Gastroesophageal sphincter (tissue), 3 donors: ENCODE measurements around the gene ZFX.

Source experiments
- CTCF ChIP-seq, 4 experiments: fragments of 200-600 bp in 2 of 4; fragments of 450-650 bp in 2 of 4; sonication (generic) in 1 of 4; IDR thresholded peaks; one replicate each; pipeline ENCODE4 v1.5.1; 2017 to 2019; ENCODE audit warnings: antibody characterized with exemption in 4 of 4, mild to moderate bottlenecking in 2 of 4, moderate library complexity in 2 of 4
- EP300 ChIP-seq: sonication (generic); formaldehyde crosslinking; IDR thresholded peaks from one replicate; pipeline ENCODE4 v1.6.1; 2017; ENCODE audit warnings: antibody characterized with exemption, mild to moderate bottlenecking

GRCh38 chrX:24229400-24229879, 79.9 kb downstream of the ZFX start:
- TF ChIP-seq EP300 = no peak
- no peak for TF ChIP-seq CTCF (IDR thresholded peaks at IDR 0.05)
